Spleen (tissue), 11 donors: ENCODE results near the gene SPRED1. TPM values are rescaled to one million over a fixed set of nuclear protein-coding genes. Genes with fewer than 3 reads are reported as not detected.

Source experiments
- DNase-seq: peaks from one replicate; pipeline ENCODE4 v3.0.0-alpha.2; 2020
- H3K27ac ChIP-seq, 8 donors: fragments of 200-600 bp; sonication (generic) in 7 of 8; 1 replicate in 4 of 8; 2 replicates in 4 of 8; pipeline versions ENCODE4 v1.5.0 to v1.8.0; 2016 to 2021; ENCODE audit warnings: inconsistent platforms in 4 of 8, mild to moderate bottlenecking in 4 of 8, moderate library complexity in 1 of 8
- H3K27me3 ChIP-seq, 7 donors: fragments of 200-600 bp; sonication (generic) in 6 of 7; replicated peaks in 1 of 7; 1 replicate in 4 of 7; 2 replicates in 3 of 7; pipeline versions ENCODE4 v1.5.0 to v1.8.0; 2016 to 2021; ENCODE audit warnings: inconsistent platforms in 3 of 7, mild to moderate bottlenecking in 1 of 7
- H3K36me3 ChIP-seq, 6 donors: fragments of 200-600 bp; sonication (generic) in 5 of 6; 1 replicate in 4 of 6; 2 replicates in 2 of 6; pipeline versions ENCODE4 v1.5.0 to v1.8.0; 2016 to 2021; ENCODE audit warnings: inconsistent platforms in 2 of 6
- H3K4me1 ChIP-seq, 6 donors: fragments of 200-600 bp; sonication (generic) in 5 of 6; 1 replicate in 3 of 6; 2 replicates in 3 of 6; pipeline versions ENCODE4 v1.5.0 to v1.8.0; 2016 to 2021; ENCODE audit warnings: inconsistent platforms in 3 of 6
- H3K4me3 ChIP-seq, 8 donors: fragments of 200-600 bp; sonication (generic) in 7 of 8; 1 replicate in 4 of 8; 2 replicates in 4 of 8; pipeline versions ENCODE4 v1.5.0 to v1.8.0; 2016 to 2021; ENCODE audit warnings: inconsistent platforms in 4 of 8, mild to moderate bottlenecking in 4 of 8, moderate library complexity in 2 of 8
- H3K9me3 ChIP-seq, 8 donors: fragments of 200-600 bp; sonication (generic) in 7 of 8; 1 replicate in 4 of 8; 2 replicates in 4 of 8; pipeline versions ENCODE4 v1.5.0 to v1.8.0; 2016 to 2021; ENCODE audit warnings: inconsistent platforms in 4 of 8
- CTCF ChIP-seq, 11 experiments: fragments of 200-600 bp in 7 of 11; fragments of 450-650 bp in 4 of 11; sonication (generic) in 4 of 11; IDR thresholded peaks in 8 of 11; conservative IDR thresholded peaks in 3 of 11; 1 replicate in 7 of 11; 2 replicates in 4 of 11; pipeline versions ENCODE4 v1.4.0 to v1.8.0; 2016 to 2021; ENCODE audit warnings: antibody characterized with exemption in 11 of 11, inconsistent platforms in 4 of 11, mild to moderate bottlenecking in 1 of 11
- POLR2A ChIP-seq, 3 donors: fragments of 450-650 bp; IDR thresholded peaks; one replicate each; pipeline ENCODE4 v1.5.1; 2017; ENCODE audit warnings: antibody characterized with exemption in 3 of 3, mild to moderate bottlenecking in 1 of 3
- POLR2AphosphoS5 ChIP-seq, 3 donors: sonication (generic); formaldehyde crosslinking; IDR thresholded peaks; one replicate each; pipeline ENCODE4 v1.5.1; 2017; ENCODE audit warnings: antibody characterized with exemption in 3 of 3
- WGBS, 5 donors: extraction: QIAGEN DNeasy Blood & Tissue Kit in 3 of 5; methylation state at CpG; one replicate each; pipeline versions ENCODE4 v1.1.5 to v1.1.7; 2013 to 2018; 5-methylcytosine and 5-hydroxymethylcytosine counted together
- intact Hi-C: fragments of 100-400 bp; cut with DNase I; formaldehyde crosslinking; loops from one replicate; pipeline ENCODE4 v1.15.0; 2023; ENCODE audit warnings: low total_unique reads
- polyA plus RNA-seq, 3 donors: library from polyadenylated mRNA; stranded (reverse); fragments of 200-250 nt; gene quantifications; one replicate each; pipeline ENCODE4 v1.2.1, GENCODE V29; 2013
- total RNA-seq, 7 donors: library from RNA; depleted of rRNA in 3 of 7; stranded (reverse); fragments of >200 nt in 3 of 7; fragmentation: NEBNext Ultra II Directional in 4 of 7; extraction: Animal tissue kit (Norgen Biotek cat#: 25700) in 4 of 7; gene quantifications; one replicate each; pipeline versions ENCODE4 v1.1.0 to v1.2.1, GENCODE V29; 2016 to 2021
- donor health status: healthy with polysubstance abuse.
- donor health status: DM: no; HTN: no; CAD: no; lungs with moderate emphysema.
- donor health status: DM: no; HTN: no; CAD: no.
- donor health status: Bipolar disorder and iron deficiency.
- donor health status: healthy.
- donor health status: DM: no; HTN: no; CAD: no.
- donor health status: DM: yes; HTN: yes; CAD: no.

SPRED1 gene
- total and polyA plus RNA-seq, 10 donors: 3.1 to 36.9 (median 25.5) TPM

- 70 to 90% (median 80%) methylated on average over 3 of the region's 3 CpGs for WGBS, 5 donors
- H3K4me3 ChIP-seq: no peak overlapping the region
- no peak for DNase-seq
- TF ChIP-seq POLR2AphosphoS5 (IDR thresholded peaks at IDR 0.05): no peak
- TF ChIP-seq CTCF (IDR thresholded peaks at IDR 0.05 in 8 of 11, conservative IDR thresholded peaks at IDR 0.05 in 3 of 11): no peak
- no peak for TF ChIP-seq POLR2A (IDR thresholded peaks at IDR 0.05)
- no peak overlapping the region for H3K27ac ChIP-seq
- no peaks in the 10 kb centered on the region for H3K9me3 ChIP-seq
- intact Hi-C loops: no loop called here
- H3K27me3 ChIP-seq: no peaks in the 10 kb centered on the region
- no peaks in the 10 kb centered on the region for H3K36me3 ChIP-seq
- no peaks in the 10 kb centered on the region for H3K4me1 ChIP-seq
Measured at GRCh38 chr15:38212729-38213351, 39.8 kb upstream of the SPRED1 start.

DNA sequence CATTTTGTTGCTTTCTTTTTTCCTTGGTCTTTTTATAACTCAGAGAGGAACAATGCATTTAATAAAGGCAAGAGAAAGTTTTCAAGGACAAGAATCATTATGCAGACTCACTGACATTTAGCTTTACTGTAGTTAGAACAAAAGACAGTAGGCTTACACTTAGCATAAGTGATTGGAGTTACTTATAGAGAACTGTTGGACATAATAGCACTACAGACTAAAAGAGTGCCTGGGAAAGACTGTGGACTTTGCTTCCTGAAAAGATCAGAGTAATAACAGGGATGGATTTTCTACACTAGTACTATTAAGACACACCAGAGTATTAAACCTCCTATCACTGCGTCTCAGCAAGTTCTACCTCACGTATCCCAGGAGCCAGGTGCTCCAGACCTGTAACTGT lies 39.3 kb upstream of the SPRED1 start:
- TF ChIP-seq POLR2A (IDR thresholded peaks at IDR 0.05) (no peak), CTCF (IDR thresholded peaks at IDR 0.05 in 8 of 11, conservative IDR thresholded peaks at IDR 0.05 in 3 of 11) (no peak), POLR2AphosphoS5 (IDR thresholded peaks at IDR 0.05) (no peak)
- intact Hi-C loops: no loop called here
- H3K4me3 ChIP-seq: no peak overlapping the region
- H3K36me3 ChIP-seq: no peaks in the 10 kb centered on the region
- H3K9me3 ChIP-seq: no peaks in the 10 kb centered on the region
- no peaks in the 10 kb centered on the region for H3K4me1 ChIP-seq
- H3K27ac ChIP-seq: no peak overlapping the region
- DNase-seq: no peak
- no peaks in the 10 kb centered on the region for H3K27me3 ChIP-seq
- 91 to 98% (median 96%) methylated on average over 2 of the region's 2 CpGs for whole genome bisulfite sequencing, 5 donors

DNA sequence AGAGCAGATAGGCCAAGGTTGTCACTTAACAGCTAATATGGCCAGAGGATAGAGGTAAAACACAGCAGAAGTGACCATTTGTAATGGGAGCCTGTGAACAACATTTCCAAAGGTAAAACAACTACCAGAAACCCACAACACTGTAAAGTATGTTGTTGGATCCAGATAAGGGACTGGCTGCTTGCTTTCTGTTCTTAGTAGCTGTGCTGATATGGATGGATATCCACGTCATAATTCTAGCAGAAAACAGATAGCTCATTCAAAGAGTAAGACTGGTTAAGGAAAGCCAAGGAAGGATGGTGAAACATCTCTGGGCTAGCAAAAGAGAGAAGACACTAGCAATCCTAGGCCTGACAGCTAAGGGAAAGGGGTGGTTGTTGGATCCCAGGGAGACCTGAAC lies 36.9 kb upstream of the SPRED1 start:
- Histone ChIP-seq H3K4me1 (no peaks in the 10 kb centered on the region), H3K9me3 (no peaks in the 10 kb centered on the region), H3K27ac (no peak overlapping the region), H3K4me3 (no peak overlapping the region), H3K36me3 (no peaks in the 10 kb centered on the region), H3K27me3 (no peaks in the 10 kb centered on the region)
- no peak for DNase-seq
- WGBS, 5 donors: 89 to 97% (median 90%) methylated on average over 1 of the region's 1 CpG
- TF ChIP-seq POLR2AphosphoS5 (IDR thresholded peaks at IDR 0.05) (no peak), CTCF (IDR thresholded peaks at IDR 0.05 in 8 of 11, conservative IDR thresholded peaks at IDR 0.05 in 3 of 11) (no peak), POLR2A (IDR thresholded peaks at IDR 0.05) (no peak)
- intact Hi-C loops: no loop called here

- no peaks in the 10 kb centered on the region for H3K27me3 ChIP-seq
- intact Hi-C loops: no loop called here
- no peak for DNase-seq
- H3K27ac ChIP-seq: no peak overlapping the region
- no peak overlapping the region for H3K4me3 ChIP-seq
- WGBS, 5 donors: 89 to 92% (median 89%) methylated on average over 4 of the region's 4 CpGs
- H3K36me3 ChIP-seq: no peaks in the 10 kb centered on the region
- H3K9me3 ChIP-seq: no peaks in the 10 kb centered on the region
- TF ChIP-seq POLR2AphosphoS5 (IDR thresholded peaks at IDR 0.05) (no peak), CTCF (IDR thresholded peaks at IDR 0.05 in 8 of 11, conservative IDR thresholded peaks at IDR 0.05 in 3 of 11) (no peak), POLR2A (IDR thresholded peaks at IDR 0.05) (no peak)
- no peaks in the 10 kb centered on the region for H3K4me1 ChIP-seq
Measured at GRCh38 chr15:38216763-38217162, 35.9 kb upstream of the SPRED1 start.
